Measurements from ENCODE around the gene FRMD4B.

Gene FRMD4B

GRCh38 chr3:69403454-69403853 lies 17.6 kb upstream of the FRMD4B start:
- no peak for DNase-seq

DNA sequence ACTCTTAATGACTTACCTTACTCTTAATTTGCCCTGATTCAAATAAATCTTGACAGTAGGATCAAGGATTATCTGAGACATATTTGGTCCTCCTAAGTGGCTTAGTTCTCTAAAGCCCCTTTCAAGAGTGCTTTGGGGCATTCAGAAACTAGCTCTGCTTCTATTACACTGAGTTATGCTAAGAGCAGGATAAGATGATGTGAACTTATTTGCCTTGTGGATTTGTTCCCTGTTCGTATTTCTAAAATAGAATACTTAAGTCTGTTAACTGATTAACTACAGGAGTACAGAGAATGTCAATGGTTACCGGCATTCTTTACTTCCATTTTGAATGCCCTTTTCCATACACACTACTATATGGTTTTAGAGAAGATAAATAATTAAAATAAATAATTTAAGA lies 14.8 kb upstream of the FRMD4B start:
- no peak for DNase-seq

- DNase-seq = no peak
These were observed 7.0 kb upstream of the FRMD4B start for GRCh38 chr3:69392850-69393249.

DNA sequence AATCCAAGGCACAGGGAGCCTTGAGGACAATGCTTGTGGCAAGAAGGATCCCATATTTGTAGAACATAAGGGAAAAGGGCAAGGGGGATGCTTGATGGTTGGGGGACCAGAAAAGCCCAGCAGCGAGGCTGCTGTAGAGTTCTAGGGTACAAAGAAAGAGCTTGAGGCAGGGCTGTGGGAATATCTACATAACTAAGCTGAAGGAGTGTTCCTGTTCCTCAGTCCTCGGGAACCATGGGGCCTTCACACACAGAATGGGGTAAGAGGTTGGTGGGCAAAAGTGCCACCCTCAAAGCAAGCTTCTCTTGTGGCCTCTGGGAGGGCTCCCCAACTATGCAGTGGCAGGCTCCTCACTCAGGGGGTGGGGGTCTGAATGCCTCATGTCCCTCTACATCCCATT lies 6.5 kb upstream of the FRMD4B start:
- DNase-seq = no peak

DNA sequence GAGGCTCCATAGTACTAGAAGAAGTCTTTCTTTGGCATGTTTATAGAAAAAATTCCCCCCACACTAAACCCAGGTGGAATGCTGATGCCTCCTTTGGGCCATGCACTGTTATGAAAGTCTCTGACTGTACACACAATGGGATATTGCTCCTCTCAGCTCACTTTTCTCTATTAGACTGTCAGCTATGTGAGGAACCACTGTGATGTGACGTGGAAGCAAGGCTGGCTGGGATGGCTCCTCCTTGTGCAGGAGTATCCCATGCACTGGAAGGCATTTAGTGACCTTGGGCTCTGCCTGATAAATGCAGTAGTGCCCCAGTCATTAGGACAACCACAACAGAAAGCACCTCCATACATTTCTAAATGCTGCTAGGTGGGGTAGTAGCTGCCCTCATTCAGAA lies 5.7 kb upstream of the FRMD4B start:
- DNase-seq = no peak

DNA sequence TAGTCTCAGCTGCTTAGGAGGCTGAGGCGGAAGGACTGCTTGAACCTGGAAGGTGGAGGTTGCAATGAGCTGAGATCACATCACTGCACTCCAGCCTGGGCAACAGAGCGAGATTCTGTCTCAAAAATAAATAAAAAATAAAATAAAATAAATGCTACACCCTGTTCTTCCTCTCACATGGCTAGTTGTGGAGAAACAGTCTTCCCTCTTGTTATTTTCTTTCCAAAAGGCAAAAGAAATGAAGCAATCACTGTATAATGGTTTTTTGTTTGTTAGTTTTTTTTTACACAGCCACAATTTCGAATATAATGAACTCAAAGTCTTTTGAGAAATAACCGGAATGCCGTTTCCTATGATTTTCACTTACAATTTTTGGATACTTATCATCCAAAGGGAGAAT lies 4.9 kb upstream of the FRMD4B start:
- no peak for DNase-seq

DNA sequence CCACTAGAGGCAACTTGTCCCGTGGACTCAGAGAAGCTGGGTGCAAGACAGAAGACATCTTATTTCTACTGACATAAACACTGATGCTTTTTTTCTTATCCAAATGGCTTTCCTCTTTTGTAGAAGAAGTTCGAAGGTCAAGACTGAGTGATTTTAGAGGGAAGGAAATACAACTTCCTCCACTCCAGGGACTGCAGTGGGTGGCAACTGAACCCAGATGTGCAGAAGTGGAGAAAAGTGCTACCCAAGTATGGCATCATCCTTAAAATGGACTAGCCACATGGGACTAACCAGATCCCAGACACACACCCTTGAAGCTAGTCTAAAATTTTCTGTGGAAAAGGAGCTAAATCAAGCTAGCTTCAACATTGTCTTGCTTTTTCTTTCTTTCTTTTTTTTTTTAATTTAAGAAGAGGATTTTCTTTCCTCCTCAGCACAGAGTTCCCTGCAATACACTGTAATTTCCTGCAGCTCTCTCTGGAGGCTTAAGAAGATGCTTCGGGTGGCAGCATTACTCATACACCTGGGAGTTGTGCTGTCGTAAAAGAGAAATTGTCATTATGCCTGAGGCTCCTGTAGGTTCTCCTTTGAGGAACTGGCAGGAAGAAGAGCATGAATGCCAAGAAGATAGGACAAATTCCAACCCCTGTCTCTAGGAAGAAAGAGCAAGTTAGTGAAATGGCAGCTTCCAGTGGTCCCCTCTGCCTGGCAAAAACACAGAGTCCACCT lies 3.8 kb upstream of the FRMD4B start:
- no peak for DNase-seq

GRCh38 chr3:69388241-69388640 lies 2.4 kb upstream of the FRMD4B start:
- DNase-seq = no peak

DNA sequence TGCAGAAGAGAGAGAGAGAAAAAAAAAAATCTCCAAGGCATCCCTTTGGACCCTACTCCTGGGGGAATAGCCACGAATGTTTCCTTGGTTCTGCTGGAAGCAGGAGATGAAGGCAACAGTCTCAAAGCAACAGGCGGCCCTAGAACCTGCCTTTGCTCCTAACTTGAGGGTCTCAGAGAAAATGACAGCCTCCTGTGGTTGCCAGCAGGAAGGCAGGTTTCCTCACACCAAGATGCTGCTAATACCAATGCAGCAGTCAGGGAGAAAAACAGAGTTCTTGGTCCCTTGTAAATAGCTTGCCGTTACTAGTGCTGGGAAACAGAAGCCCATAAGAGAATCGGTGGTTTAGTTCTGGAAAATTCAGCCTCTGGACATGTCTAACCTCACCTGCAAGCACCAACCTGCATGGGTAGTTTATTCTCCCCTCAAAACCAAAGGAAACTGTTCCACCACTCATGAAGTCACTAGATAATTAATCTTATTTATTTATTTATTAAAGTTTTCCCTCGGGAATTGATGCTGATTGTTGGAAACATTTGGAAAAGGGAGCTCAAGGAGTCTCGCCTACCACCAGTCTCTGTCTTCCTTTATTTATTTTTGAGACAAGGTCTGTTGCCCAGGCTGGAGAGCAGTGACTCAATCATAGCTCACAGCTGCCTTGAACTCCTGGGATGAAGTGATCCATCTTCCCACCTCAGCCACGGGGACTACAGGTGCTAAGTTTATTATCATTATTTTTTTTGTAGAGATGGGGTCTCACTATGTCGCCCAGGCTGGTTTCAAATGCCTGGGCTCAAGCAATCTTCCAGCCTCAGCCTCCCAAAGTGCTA lies 883 bp upstream of the FRMD4B start:
- no peak for DNase-seq

- no peak for DNase-seq
These were observed 665 bp downstream of the FRMD4B start for GRCh38 chr3:69385123-69385722.

- no peak for DNase-seq
These were observed 1.6 kb downstream of the FRMD4B start for GRCh38 chr3:69384326-69384725.

DNA sequence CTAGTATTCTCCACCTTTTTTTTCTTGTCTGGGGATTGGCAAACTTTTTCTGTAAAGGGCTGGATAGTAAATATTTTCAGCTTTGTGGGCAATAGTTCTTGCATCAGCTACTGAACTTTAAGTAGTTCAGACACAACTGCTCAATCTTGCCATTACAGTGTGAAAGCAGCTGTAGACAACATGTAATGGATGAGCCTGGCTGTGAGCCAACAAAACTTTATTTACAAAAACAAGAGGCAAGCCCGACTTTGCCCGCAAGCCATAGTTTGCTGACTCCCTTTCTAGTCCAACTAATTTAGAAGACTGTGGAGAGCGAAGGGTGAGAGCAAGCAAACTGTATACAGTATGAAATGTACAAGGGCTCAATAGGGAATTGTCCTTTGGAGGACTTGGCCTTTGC lies 6.2 kb downstream of the FRMD4B start:
- peak; percentile 0 for DNase-seq

DNA sequence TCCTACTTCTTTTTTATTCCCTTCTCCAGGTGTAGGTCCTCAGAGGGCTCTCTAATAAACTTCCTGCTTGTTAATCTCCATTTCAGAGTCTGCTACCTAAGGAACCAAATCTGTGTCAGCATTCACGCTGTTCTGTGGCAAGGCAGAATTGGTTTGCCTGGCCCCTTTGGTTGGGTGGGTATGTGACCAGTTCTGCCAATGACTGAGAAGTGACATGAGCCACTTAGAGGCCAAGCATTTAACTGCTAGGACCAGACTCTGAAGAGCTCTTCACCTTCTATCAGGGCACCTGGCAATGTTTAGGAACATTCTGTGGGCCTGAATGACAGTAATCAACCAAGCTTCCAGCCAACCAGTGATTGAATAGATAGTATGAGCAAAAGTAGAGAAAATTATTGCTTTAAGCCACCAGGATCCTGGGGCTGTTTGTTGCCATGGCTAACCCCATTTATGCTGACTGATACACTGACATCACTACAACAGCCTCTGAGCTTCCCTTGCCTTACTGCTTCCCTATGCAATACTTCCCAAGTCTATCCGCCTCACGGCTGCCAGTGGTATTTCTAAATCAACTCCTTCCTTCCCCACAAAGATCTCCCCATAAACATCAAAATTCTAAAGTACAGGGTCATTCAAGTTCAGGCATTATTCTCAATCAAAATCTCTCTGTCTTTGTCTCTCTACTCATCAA lies 7.6 kb downstream of the FRMD4B start:
- DNase-seq = no peak

DNA sequence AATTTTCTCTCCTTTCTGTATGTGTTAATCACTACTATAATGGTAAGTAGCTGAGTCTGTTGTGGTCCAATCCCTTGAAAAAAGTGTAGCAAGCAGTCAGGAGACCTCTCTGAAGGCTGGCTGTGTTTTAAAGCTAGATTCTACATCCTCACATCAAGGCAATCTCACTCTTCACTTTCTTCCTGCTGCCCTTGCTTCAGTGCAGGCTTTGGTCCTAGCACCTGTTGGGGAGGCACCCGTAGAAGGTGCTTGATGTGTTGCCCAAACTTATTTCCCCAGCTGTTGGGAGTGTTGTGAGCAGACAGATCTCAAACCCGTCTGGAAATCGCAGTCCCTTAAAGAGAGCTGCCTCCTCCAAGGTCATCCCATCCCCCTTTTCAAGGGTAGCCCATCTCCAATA lies 8.6 kb downstream of the FRMD4B start:
- DNase-seq = no peak

- DNase-seq = no peak
These were observed 9.2 kb downstream of the FRMD4B start for GRCh38 chr3:69376731-69377130.

DNA sequence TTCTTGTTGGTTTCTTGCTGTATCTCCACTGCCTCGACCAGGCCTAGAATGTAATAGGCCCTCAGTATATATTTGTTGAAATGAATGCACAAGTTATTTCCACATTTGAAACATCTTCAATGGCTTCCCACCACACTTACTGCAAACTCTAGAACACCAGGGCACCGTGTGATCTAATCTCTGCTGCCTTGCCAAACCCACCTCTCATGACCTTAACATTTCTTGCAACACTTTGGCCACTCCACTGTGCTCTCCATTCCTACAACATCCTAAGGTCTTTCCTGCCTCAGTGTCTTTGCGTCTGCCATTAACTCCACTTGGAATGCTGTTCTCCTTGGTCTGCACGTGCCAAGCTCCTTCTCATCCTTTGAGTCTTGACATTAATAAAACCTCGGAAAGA lies 14.1 kb downstream of the FRMD4B start:
- no peak for DNase-seq

GRCh38 chr3:69370901-69371301 lies 15.0 kb downstream of the FRMD4B start:
- DNase-seq = no peak

DNA sequence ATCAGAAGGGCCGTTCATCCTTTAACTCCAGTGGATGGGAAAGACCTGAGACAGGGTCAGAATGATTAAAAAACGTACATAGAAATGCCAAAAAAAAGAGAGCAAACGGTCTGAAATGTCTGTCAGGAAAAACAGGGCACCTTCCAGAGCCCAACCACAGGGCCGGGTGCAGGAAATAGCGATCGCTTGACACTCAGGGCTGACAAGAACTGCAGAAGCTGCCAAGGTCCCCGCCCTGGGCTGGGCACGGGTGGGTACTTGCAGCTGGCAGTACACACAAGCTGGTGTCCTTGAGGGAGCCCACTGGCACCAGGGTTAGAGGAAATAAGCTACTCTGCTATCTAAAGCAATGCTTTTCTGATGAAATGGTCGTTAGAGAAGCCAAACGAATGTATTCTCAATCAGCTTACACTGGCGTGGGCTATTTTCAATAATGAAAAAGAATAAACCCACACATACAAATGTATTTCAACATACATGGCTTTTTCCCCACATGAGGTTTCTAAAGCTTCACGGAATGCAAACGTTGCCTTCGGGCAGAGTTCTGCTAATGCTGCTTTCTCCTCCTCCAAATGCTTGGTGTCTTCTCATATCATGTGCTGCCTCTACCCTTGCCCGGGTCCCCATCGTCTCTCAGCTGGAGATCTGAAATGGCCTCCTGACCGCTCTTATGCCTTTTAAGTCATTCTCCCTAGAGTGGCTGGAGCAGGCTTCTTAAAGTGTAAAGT lies 15.6 kb downstream of the FRMD4B start:
- DNase-seq = no peak

DNA sequence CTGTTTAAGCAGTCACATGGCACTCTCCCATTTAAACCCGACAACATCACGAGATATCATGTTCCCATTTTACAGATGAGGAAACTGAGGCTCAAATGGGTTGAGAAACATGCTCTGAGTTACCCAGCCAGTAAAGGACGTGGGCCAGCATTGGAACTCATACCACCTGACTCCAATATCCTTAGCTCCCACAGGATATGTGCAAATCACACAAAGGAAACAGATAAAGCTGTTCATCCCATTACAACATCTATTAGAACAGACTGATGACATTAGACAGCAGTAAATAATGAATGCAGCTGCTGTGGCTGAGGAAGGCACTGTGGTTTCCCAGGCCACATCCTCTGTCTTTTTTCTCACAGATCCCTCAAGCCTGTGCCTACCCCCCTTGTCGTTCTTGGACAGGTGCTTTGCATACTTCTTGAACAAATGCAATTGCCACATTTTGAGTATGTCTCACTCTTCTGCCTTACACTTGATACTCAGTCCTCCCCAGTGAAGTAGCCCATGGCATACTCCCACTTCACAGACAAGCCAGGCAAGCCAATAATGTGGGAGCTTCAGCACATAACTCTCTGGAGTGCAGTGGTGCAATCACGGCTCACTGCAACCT lies 17.7 kb downstream of the FRMD4B start:
- no peak for DNase-seq

DNA sequence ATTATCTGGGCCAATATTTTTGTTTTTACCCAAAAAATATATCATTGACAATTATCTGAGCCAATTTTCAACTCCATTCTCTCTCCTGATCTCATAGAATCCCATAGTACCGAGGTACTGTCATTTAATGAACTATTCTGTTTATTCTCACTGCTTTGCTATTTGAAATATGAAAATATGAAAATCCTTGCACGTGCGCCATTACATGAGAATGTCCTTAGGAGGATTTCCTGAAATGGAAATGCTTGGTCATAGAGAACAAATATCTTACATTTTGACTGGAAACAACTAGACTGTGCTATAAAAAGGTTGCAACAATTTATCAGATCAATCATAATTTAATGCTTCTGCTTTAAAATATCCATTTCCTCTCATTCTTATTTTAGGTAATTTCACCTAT lies 18.3 kb downstream of the FRMD4B start:
- DNase-seq = no peak

GRCh38 chr3:69364354-69364753 lies 21.5 kb downstream of the FRMD4B start:
- DNase-seq = no peak

DNA sequence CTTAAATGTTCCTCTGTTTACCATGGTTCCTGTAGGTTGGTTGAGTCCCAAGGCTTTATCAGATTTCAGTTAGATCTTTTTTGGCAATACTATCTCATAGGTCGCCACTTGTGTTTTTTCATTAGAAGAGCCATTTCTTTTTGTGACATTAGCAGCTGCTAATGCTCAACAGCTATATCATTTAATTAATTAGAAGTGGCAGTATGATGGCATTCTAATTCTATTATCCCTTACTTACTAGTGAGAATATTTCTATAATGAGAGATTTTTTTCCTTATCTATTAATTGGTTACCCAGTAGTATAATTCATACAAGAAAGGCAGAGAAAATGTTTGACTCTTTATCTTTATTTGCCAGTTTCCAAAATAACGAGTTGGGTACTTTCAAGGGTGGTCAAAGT lies 25.2 kb downstream of the FRMD4B start:
- DNase-seq = no peak

Measured in NCI-H69 (cell line).